GM18520 (cell line): Measurements from ENCODE around the gene SH3BGRL3.

ENCODE experiments used
- ATAC-seq: cut with Tn5 transposase; IDR thresholded peaks from one replicate; pipeline ENCODE4 v1.9.1; 2021; ENCODE audit not compliant: unreplicated experiment

Gene SH3BGRL3

DNA sequence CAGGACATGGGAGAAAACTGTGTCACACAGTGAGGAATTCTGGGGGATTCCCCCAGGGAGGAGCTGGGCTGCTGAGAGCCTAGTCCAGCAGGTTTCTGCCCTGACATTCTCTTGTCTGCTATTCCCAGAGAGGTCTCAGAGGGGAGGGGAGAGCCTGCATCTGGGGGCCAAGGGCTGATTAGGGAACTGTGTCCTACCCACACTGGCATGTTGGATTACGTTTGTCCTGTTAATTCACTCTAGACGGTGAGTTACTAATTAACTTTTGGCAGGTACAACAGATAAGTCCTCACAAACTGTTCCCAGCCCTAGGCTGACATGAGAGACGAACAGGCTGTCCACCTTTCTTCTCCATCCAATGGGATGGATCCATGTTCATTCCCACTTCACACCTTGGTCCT is 2.6 kb upstream of the SH3BGRL3 start:
- ATAC-seq = no peak

DNA sequence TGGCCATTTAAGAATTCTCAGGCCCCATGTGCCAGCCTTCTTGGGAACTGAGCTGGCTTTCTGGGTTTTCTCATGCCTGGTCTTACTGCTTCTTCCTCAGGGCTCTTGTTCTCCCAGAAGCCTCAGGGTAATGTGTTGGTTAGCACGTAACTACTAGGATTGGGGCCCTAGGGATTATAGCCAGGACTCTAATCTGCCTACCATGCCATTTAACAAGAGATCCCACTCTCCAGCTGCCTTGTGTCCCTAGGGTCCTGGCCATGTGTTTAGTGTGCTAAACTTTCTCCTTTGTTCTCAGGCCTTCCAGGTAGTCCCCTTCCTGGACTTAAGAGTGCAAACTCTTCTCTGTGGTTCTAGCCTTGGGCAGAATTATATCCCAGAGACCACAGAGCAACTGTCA is 2.2 kb upstream of the SH3BGRL3 start:
- ATAC-seq = no peak

GRCh38 chr1:26278303-26278702 is 1.6 kb upstream of the SH3BGRL3 start:
- no peak for ATAC-seq

- ATAC-seq = no peak
Measured at GRCh38 chr1:26278724-26279455, 996 bp upstream of the SH3BGRL3 start.

GRCh38 chr1:26280333-26281042 is 602 bp downstream of the SH3BGRL3 start:
- no peak for ATAC-seq

- no peak for ATAC-seq
Measured at GRCh38 chr1:26281091-26281958, 1.4 kb downstream of the SH3BGRL3 start.

DNA sequence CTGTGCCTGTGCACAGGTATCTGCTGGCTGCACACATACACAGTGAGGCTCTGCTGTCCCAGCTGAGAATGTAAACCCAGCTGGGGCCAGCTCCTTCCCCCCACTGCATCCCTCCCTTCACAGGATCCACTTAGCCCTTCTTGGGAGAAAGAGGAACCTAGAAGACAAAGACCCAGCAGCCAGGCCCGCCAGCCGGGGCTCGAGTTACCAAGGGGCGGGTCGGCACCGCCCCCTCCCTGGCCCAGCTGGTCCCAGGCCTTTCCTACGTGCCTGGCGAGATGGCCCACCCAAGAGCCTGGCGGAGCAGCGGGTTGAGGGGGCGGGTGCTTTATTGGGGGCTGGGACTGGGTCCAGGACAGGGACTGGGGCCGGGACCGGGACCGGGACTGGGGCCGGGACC is 2.1 kb downstream of the SH3BGRL3 start:
- ATAC-seq = no peak

DNA sequence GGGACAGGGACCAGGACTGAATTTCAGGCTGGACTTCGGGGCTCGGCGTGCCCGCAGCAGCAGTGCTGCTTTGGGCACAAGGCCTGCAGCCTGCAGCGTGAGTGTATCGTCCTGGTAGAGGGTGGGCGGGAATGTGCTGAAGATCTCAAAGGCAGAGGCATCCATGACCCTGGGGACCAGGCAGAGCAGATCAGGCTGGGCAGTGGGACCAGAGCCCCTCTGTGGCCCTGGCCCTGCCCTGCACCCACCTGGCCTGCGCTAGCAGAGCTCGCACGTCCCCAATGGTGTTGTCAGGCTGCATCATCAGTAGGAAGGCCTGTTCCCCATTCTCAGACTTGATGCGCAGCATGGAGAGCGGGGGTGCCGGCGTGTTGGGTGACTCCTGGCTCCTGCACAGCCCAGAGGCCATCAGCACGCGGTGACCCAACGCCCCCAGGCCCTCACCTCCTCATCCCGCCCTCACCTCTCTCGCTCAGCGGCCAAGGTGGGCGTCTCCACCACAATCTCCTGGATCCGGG is 2.6 kb downstream of the SH3BGRL3 start:
- ATAC-seq = no peak

- no peak for ATAC-seq
Measured at GRCh38 chr1:26283279-26283853, 3.5 kb downstream of the SH3BGRL3 start.

DNA sequence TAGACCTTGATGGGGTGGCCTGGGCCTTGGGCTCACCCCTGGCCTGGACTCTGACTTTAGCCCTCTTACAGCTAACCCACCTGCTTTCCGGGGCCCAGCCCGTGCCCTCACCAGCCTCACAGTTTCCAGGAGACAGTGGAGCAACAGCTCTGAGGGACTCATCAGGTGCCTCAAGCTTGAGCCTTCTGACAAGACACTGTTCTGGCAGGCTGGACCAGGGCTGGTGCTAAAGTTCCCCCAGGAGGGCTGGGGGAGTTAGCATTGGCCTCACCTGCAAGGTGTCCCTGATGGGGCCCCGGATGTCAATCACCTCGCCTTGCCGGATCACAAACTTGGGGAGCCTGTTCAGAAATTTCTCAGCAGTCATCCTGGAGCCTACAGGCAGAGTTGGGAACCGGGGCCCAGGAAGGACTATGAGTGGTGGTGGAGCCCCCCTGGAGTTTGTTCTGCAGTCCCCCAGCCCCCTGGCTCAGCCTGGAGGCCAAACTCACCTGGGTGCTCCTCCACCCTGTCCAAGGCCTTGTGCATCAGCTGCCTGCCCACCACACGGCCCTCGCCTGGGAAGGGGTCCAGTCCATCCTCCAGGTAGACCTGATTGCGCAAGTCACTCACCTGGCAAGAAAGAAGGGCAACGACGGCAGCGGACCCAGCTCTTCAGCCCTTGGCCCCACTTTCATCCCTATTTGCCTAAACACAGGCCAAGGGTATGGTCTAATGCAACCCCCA is 4.1 kb downstream of the SH3BGRL3 start:
- no peak for ATAC-seq

GRCh38 chr1:26284597-26285347 is 4.9 kb downstream of the SH3BGRL3 start:
- ATAC-seq = no peak

- ATAC-seq = no peak
Measured at GRCh38 chr1:26285366-26286063, 5.6 kb downstream of the SH3BGRL3 start.

GRCh38 chr1:26286064-26286416 is 6.2 kb downstream of the SH3BGRL3 start:
- no peak for ATAC-seq

DNA sequence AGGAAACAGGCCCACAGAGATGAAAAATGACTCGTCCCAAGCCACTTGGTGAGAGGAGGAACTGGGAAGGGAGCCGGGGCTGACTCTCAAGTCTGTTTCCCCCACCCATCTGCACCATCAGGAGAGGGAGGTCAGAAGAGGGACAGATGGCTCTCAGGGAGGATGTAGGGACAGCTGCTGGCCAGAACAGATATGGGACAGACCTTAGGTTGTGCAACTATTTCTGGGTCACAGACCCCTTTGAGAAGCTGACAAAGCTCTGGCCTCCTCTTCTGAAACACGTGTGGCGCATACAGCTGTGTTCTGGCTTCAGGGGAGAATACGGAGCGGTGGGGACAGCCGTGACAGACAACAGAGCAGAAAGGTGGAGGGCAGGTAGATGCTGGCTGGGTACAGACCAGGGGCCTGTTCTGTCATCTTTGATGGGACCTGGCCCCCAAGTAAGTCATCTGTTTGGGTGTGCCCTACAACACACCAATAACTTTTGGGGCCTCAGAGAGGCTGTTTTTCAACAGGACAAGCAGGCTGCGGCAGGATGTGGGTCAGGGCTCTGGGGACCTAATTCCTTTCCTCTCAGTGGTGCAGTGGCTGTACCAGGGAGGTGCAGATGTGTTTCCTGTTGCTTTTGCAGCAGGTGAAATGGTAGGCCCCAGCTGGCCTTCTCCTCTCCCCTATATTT is 7.3 kb downstream of the SH3BGRL3 start:
- no peak for ATAC-seq

DNA sequence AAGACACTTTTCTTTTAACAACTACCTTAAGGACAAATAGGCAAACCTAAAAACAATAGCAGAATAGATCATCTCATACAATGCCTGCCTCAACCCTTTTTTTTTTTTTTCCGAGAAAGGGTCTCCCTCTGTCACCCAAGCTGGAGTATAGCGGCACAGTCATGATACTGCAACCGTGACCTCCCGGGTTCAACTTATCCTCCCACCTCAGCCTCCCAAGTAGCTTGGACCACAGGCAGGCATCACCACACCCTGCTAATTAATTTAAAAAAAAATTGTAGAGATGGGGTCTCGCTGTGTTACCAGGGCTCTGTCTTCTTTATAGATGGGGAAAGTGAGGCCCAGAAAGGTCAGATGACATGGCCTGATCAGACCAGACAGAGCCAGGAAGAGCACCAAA is 7.9 kb downstream of the SH3BGRL3 start:
- ATAC-seq = no peak

GRCh38 chr1:26288311-26288941 is 8.5 kb downstream of the SH3BGRL3 start:
- no peak for ATAC-seq

GRCh38 chr1:26289158-26290059 is 9.5 kb downstream of the SH3BGRL3 start:
- no peak for ATAC-seq
